HuH-7 (cell line): Measurements from ENCODE around the gene FAAP100.

ENCODE experiments used
- DNase-seq: peaks from one replicate; pipeline ENCODE4 v3.0.0; 2011; ENCODE audit warnings: low spot score

Gene FAAP100

GRCh38 chr17:81556175-81556691, 4.1 kb upstream of the FAAP100 start:
- DNase-seq, result no peak

- no peak for DNase-seq
Measured at GRCh38 chr17:81553616-81554181, 1.5 kb upstream of the FAAP100 start.

GRCh38 chr17:81553018-81553615, 964 bp upstream of the FAAP100 start:
- DNase-seq, result peak; percentile 90

GRCh38 chr17:81551458-81552243, 502 bp downstream of the FAAP100 start:
- DNase-seq, result peak; percentile 66

- DNase-seq, result no peak
Measured at GRCh38 chr17:81550830-81551457, 1.2 kb downstream of the FAAP100 start.

- DNase-seq, result no peak
Measured at GRCh38 chr17:81550285-81550684, 1.9 kb downstream of the FAAP100 start.

- no peak for DNase-seq
Measured at GRCh38 chr17:81549826-81550225, 2.3 kb downstream of the FAAP100 start.

GRCh38 chr17:81549031-81549557, 3.1 kb downstream of the FAAP100 start:
- DNase-seq, result no peak

- DNase-seq, result no peak
Measured at GRCh38 chr17:81547614-81547982, 4.6 kb downstream of the FAAP100 start.

GRCh38 chr17:81546906-81547613, 5.1 kb downstream of the FAAP100 start:
- no peak for DNase-seq

- DNase-seq, result no peak
Measured at GRCh38 chr17:81545160-81545949, 6.8 kb downstream of the FAAP100 start.

- no peak for DNase-seq
Measured at GRCh38 chr17:81544281-81544974, 7.7 kb downstream of the FAAP100 start.

- DNase-seq, result no peak
Measured at GRCh38 chr17:81543756-81544155, 8.4 kb downstream of the FAAP100 start.

- no peak for DNase-seq
Measured at GRCh38 chr17:81543339-81543675, 8.8 kb downstream of the FAAP100 start.

- DNase-seq, result no peak
Measured at GRCh38 chr17:81542431-81543338, 9.5 kb downstream of the FAAP100 start.

GRCh38 chr17:81541123-81541522, 11.0 kb downstream of the FAAP100 start:
- DNase-seq, result no peak

GRCh38 chr17:81540676-81541027, 11.5 kb downstream of the FAAP100 start:
- no peak for DNase-seq

- no peak for DNase-seq
Measured at GRCh38 chr17:81539961-81540675, 12.0 kb downstream of the FAAP100 start.

GRCh38 chr17:81539571-81539900, 12.6 kb downstream of the FAAP100 start:
- no peak for DNase-seq
